Heart right ventricle (tissue), 16 donors: ENCODE measurements around the gene NARS2. TPM values are rescaled to one million over a fixed set of nuclear protein-coding genes. Genes with fewer than 3 reads are reported as not detected.

Experiments used
- ATAC-seq, 8 donors: fragments of 200-7000 bp; cut with Tn5 transposase; one replicate each; pipeline ENCODE4 v1.9.1; 2020; ENCODE audit warnings: mild to moderate bottlenecking in 8 of 8, moderate library complexity in 8 of 8, moderate number of reproducible peaks in 1 of 8
- DNase-seq, 2 donors: peaks; one replicate each; pipeline ENCODE4 v3.0.0-alpha.2; 2020
- H3K27ac ChIP-seq, 10 donors: fragments of 200-600 bp; sonication (generic) in 2 of 10; one replicate each; pipeline versions ENCODE4 v1.5.0 to v1.8.0; 2020 to 2022; ENCODE audit warnings: mild to moderate bottlenecking in 3 of 10
- H3K27me3 ChIP-seq, 7 donors: fragments of 200-600 bp; one replicate each; pipeline ENCODE4 v1.8.0; 2021 to 2022; ENCODE audit warnings: mild to moderate bottlenecking in 2 of 7
- H3K36me3 ChIP-seq, 9 donors: fragments of 200-600 bp; sonication (generic) in 1 of 9; one replicate each; pipeline versions ENCODE4 v1.5.0 to v1.8.0; 2020 to 2022; ENCODE audit warnings: mild to moderate bottlenecking in 2 of 9
- H3K4me1 ChIP-seq, 9 donors: fragments of 200-600 bp; sonication (generic) in 1 of 9; one replicate each; pipeline versions ENCODE4 v1.5.0 to v1.8.0; 2020 to 2022; ENCODE audit warnings: mild to moderate bottlenecking in 4 of 9
- H3K4me3 ChIP-seq, 10 donors: fragments of 200-600 bp; sonication (generic) in 2 of 10; one replicate each; pipeline versions ENCODE4 v1.5.0 to v1.8.0; 2020 to 2022; ENCODE audit warnings: mild to moderate bottlenecking in 7 of 10, moderate library complexity in 2 of 10
- H3K9me3 ChIP-seq, 11 donors: fragments of 200-600 bp in 10 of 11; sonication (generic) in 2 of 11; one replicate each; pipeline versions ENCODE4 v1.5.0 to v1.8.0; 2013 to 2022; ENCODE audit warnings: mild to moderate bottlenecking in 2 of 11, control low read depth in 1 of 11, moderate library complexity in 1 of 11
- WGBS, 2 donors: extraction: QIAGEN DNeasy Blood & Tissue Kit; methylation state at CpG; one replicate each; pipeline ENCODE4 v1.1.7; 2013; ENCODE audit warnings: inconsistent platforms in 1 of 2; 5-methylcytosine and 5-hydroxymethylcytosine counted together
- intact Hi-C, 10 donors: fragments of 100-400 bp; cut with DNase I; formaldehyde crosslinking; loops; one replicate each; pipeline versions ENCODE4 v1.11.1 to v1.14.2; 2022
- polyA plus RNA-seq, 2 donors: library from polyadenylated mRNA; stranded (reverse); fragments of 200-250 nt; gene quantifications; one replicate each; pipeline ENCODE4 v1.2.3, GENCODE V29; 2013
- total RNA-seq, 10 donors: library from RNA; stranded (reverse); fragmentation: NEBNext Ultra II Directional in 3 of 10; extraction: Animal tissue kit (Norgen Biotek cat#: 25700) in 3 of 10; gene quantifications; one replicate each; pipeline versions ENCODE4 v1.2.1 to v1.2.4, GENCODE V29; 2021 to 2023
- TF ChIP-seq, protein P1 (sequence below), 9 donors: fragments of 200-600 bp; sonication (generic) in 2 of 9; IDR thresholded peaks; one replicate each; pipeline versions ENCODE4 v1.5.0 to v1.8.0; 2021 to 2022; ENCODE audit warnings: antibody characterized with exemption in 9 of 9, mild to moderate bottlenecking in 5 of 9, moderate library complexity in 1 of 9
- donor health status: Arrhythmogenic right ventricular cardiomyopathy.
- donor health status: ischemic (EF 13 %, LVEDD 7.1; RV severe dilation, severe dysfunction).
- donor health status: healthy with polysubstance abuse.
- donor health status: DM: no; HTN: yes; CAD: no.
- donor health status: DM: no; HTN: no; CAD: no.
- donor health status: ischemic (EF 25% LVEDD 6.9; RV normal size, moderate dysfunction).
- donor health status: ischemic (EF 25% LVEDD 5.7; RV mildly dilated, moderate dysfunction).
- donor health status: healthy.
- donor health status: DM: yes; HTN: yes; CAD: no.
- donor health status: Ischemic cardiomyopathy.
- donor health status: ischemic (EF 35%, LVEDD 5.7; RV mildly dilated, moderate dysfunction).
- donor health status: nonischemic (EF 11% LVEDD 7.7; RV severe dilation, severe dysfunction).
- donor health status: DM: yes; HTN: yes; CAD: no.
- donor health status: PGD.
- donor health status: ischemic (EF 29% LVEDD 5.4; RV normal size, mild dysfunction).
- donor health status: nonischemic (EF 23%, LVEDD 6.1; RV moderate dilation, normal function).

Gene NARS2
- total and polyA plus RNA-seq, 12 donors = 12.4 to 20.1 (median 16.7) TPM

DNA sequence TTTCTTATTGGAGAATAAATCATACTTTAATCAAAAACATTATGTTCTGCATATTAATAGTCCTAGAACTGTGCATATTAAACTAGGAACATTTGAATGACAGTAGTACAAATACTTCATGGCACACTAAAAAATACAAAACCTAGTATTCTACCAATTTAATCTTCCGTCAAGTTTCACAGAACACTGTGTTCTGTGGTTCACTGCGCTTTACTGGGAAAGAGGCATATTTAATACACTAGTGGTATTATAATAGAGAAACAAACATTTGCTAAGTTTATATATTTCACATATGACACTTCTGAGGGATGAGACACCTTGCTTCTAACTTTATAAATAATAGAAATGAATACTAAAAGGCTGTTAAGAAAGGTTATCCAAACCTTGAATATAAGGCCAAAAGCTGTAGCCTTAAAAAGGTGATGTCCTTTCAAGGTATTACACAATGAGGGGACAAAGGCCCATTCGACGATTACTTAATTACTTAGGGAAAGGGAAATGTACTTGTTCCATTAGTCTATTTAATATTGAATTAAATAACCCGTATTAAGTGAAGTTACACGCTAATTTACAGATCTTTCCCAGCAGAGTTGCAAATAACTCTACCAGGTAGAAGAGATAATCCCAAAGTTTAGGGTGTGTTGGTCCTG, 48.0 kb downstream of the NARS2 start:
- Histone ChIP-seq H3K4me3 (no peak overlapping the region), H3K27me3 (no peaks in the 10 kb centered on the region), H3K4me1 (no peaks in the 10 kb centered on the region), H3K27ac (no peak overlapping the region), H3K36me3 (peaks cover 0 to 13% (median 0%) of the 10 kb centered on the region in 9 donors), H3K9me3 (peaks cover 0 to 7% (median 0%) of the 10 kb centered on the region in 11 donors)
- no peak for ATAC-seq
- TF ChIP-seq, protein P1, sequence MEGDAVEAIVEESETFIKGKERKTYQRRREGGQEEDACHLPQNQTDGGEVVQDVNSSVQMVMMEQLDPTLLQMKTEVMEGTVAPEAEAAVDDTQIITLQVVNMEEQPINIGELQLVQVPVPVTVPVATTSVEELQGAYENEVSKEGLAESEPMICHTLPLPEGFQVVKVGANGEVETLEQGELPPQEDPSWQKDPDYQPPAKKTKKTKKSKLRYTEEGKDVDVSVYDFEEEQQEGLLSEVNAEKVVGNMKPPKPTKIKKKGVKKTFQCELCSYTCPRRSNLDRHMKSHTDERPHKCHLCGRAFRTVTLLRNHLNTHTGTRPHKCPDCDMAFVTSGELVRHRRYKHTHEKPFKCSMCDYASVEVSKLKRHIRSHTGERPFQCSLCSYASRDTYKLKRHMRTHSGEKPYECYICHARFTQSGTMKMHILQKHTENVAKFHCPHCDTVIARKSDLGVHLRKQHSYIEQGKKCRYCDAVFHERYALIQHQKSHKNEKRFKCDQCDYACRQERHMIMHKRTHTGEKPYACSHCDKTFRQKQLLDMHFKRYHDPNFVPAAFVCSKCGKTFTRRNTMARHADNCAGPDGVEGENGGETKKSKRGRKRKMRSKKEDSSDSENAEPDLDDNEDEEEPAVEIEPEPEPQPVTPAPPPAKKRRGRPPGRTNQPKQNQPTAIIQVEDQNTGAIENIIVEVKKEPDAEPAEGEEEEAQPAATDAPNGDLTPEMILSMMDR (IDR thresholded peaks at IDR 0.05) = no peak
- DNase-seq = no peak
- 77 to 87% methylated on average over 6 of the region's 6 CpGs for WGBS, 2 donors
- intact Hi-C loops = loop anchor here in 1 of 10 donors (10.0 kb wide), 1 partner anchor 52 kb away; no protein-coding TSS in a partner anchor

DNA sequence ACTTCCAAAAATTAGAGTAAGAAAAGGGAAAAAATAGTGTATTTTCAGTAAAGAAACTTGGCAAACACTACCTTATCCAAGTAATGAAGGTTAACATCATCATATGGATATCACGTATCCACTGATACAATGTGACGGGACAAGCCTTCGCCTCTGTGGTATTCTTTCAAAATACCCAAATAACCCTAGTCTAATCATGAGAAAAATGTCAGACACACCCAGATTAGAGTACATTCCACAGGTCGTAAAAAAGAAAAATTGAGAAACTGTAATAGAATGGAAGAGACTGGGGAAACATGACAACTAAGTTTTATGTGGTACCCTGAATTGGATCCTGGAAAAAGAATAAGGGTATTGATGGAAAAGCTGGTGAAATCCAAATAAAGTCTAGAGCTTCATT, 48.9 kb downstream of the NARS2 start:
- ATAC-seq (no peak), DNase-seq (no peak)
- H3K4me1 ChIP-seq = no peaks in the 10 kb centered on the region
- peaks cover 0 to 13% (median 0%) of the 10 kb centered on the region in 9 donors for H3K36me3 ChIP-seq
- TF ChIP-seq, protein P1 (IDR thresholded peaks at IDR 0.05) = no peak
- no peak overlapping the region for H3K27ac ChIP-seq
- intact Hi-C loops = loop anchor here in 1 of 10 donors (10.0 kb wide), 1 partner anchor 51 kb away; no protein-coding TSS in a partner anchor
- no peaks in the 10 kb centered on the region for H3K27me3 ChIP-seq
- H3K9me3 ChIP-seq = peaks cover 0 to 7% (median 0%) of the 10 kb centered on the region in 11 donors
- no peak overlapping the region for H3K4me3 ChIP-seq
- 91 to 92% methylated on average over 4 of the region's 4 CpGs for WGBS, 2 donors

DNA sequence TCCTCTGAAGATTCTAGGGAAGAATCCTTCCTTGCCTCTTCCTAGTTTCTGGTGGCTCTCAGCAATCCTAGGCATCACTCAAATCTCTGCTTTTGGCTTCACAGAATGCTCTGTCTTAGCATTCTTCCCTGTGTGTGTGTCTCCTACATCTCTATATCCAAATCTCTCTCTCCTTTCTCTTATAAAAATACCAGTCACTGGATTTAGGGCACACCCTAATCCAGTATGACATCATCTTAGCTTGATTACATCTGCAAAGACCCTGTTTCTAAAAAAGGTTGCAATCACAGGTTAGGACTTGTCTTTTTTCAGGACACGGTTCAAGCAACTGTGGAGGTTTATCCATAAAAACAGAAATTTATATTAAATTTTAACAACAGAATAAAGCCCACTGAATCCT, 54.4 kb downstream of the NARS2 start:
- DNase-seq (no peak), ATAC-seq (no peak)
- Histone ChIP-seq H3K9me3 (peaks cover 0 to 7% (median 0%) of the 10 kb centered on the region in 11 donors), H3K4me1 (peaks cover 0 to 2% (median 0%) of the 10 kb centered on the region in 9 donors), H3K27ac (no peak overlapping the region), H3K4me3 (no peak overlapping the region), H3K27me3 (no peaks in the 10 kb centered on the region), H3K36me3 (peaks cover 0 to 4% (median 0%) of the 10 kb centered on the region in 9 donors)
- intact Hi-C loops = loop anchor here in 1 of 10 donors (10.0 kb wide), 1 partner anchor 45 kb away; no protein-coding TSS in a partner anchor
- TF ChIP-seq, protein P1 (IDR thresholded peaks at IDR 0.05) = no peak
- 93 to 100% methylated on average over 1 of the region's 1 CpG for WGBS, 2 donors

DNA sequence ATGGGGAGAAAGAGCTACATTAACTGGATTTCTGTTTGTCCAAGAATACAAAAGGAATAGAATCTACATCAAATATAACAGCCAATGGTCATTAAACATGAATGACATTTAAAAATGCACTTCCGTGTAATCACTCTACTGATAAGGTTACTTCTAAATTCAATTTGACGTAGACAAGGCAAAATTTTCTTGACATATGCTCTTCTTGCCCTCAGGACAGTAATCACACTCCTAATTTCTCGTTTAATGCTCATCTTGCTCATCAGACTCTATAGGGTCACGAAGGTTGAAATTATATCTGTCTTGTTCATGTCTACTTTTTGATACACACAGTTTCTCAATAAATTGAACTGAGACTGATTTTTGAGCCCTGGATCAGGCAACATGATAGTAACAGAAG, 58.4 kb downstream of the NARS2 start:
- Histone ChIP-seq H3K27ac (no peak overlapping the region), H3K36me3 (peaks cover 0 to 4% (median 0%) of the 10 kb centered on the region in 9 donors), H3K27me3 (no peaks in the 10 kb centered on the region), H3K9me3 (peaks cover 0 to 2% (median 0%) of the 10 kb centered on the region in 11 donors), H3K4me3 (no peak overlapping the region), H3K4me1 (peaks cover 0 to 13% (median 0%) of the 10 kb centered on the region in 9 donors)
- intact Hi-C loops = no loop called here
- no peak for ATAC-seq
- DNase-seq = no peak
- 83 to 86% methylated on average over 4 of the region's 4 CpGs for WGBS, 2 donors
- TF ChIP-seq, protein P1 (IDR thresholded peaks at IDR 0.05) = no peak
